AG04450 (cell line): Measurements from ENCODE around the gene NEDD4. TPM values are rescaled to one million over a fixed set of nuclear protein-coding genes. Genes with fewer than 3 reads are reported as not detected.
"Not testable (repeated sequence)": the region's sequence is repeated elsewhere in the genome, so short reads cannot be mapped to it uniquely, and the experiment has no call there.

Experiments
- CTCF ChIA-PET: fragments of 300-600, 350-600 bp; formaldehyde crosslinking; extraction: SDS; loops from one replicate; lab custom pipeline; 2022; ENCODE audit warnings: antibody characterized with exemption, inconsistent platforms; lab: Charles Lee
- POLR2A ChIA-PET: fragments of 350-600 bp; formaldehyde crosslinking; extraction: SDS; loops from one replicate; lab custom pipeline; 2021; ENCODE audit warnings: antibody characterized with exemption, inconsistent platforms; lab: Yijun Ruan, JAX
- DNase-seq: peaks from one replicate; pipeline ENCODE4 v3.0.0-alpha.2; 2011; ENCODE audit warnings: low read depth, low spot score
- H3K27ac ChIP-seq: one replicate; pipeline ENCODE4 v1.5.1; 2012; ENCODE audit warnings: low read depth, low read length, control low read depth
- H3K27me3 ChIP-seq: one replicate; pipeline ENCODE4 v1.6.0; 2012; ENCODE audit warnings: low read length; ENCODE audit not compliant: control insufficient read depth, insufficient read depth
- H3K4me3 ChIP-seq: 2 replicates; pipeline ENCODE4 v1.5.1; 2011; ENCODE audit warnings: mild to moderate bottlenecking, low read depth, low read length, control low read depth
- H3K9me3 ChIP-seq: 2 replicates; pipeline ENCODE4 v1.5.1; 2012; ENCODE audit warnings: low read length; ENCODE audit not compliant: control insufficient read depth, insufficient read depth
- polyA plus RNA-seq: library from polyadenylated mRNA; depleted of rRNA; stranded (reverse); fragments of >200 nt; gene quantifications from 2 replicates; pipeline ENCODE4 v1.2.3, GENCODE V29; 2011
- TF ChIP-seq, protein P1 (sequence below): IDR thresholded peaks from 2 replicates; pipeline ENCODE4 v1.5.1; 2011; ENCODE audit warnings: low read depth, low read length, control low read depth, inconsistent platforms

Gene NEDD4
- polyA plus RNA-seq, 1 experiment = 57.8 TPM

DNA sequence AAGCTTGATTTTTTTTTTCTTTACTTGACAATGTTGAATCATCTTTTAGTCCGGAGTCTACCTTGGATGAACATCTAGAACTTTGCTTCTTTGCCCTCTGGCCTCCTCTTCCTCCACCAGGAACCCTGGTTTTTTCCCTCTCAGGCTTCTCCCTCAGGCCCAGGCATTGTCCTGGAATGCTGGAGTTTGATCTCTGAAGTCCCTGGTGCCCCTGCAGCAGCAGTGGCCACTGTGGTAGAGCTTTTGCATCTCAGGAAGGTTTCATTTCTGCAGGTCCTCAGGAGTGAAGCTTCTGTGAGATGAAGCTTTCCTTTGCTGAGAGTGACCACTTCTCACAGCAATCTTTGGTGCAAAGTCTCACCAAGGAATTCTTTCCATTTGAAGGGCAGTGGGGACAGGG, 39.0 kb upstream of the NEDD4 start:
- TF ChIP-seq, protein P1, sequence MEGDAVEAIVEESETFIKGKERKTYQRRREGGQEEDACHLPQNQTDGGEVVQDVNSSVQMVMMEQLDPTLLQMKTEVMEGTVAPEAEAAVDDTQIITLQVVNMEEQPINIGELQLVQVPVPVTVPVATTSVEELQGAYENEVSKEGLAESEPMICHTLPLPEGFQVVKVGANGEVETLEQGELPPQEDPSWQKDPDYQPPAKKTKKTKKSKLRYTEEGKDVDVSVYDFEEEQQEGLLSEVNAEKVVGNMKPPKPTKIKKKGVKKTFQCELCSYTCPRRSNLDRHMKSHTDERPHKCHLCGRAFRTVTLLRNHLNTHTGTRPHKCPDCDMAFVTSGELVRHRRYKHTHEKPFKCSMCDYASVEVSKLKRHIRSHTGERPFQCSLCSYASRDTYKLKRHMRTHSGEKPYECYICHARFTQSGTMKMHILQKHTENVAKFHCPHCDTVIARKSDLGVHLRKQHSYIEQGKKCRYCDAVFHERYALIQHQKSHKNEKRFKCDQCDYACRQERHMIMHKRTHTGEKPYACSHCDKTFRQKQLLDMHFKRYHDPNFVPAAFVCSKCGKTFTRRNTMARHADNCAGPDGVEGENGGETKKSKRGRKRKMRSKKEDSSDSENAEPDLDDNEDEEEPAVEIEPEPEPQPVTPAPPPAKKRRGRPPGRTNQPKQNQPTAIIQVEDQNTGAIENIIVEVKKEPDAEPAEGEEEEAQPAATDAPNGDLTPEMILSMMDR = no peak
- Histone ChIP-seq H3K9me3 (no peaks in the 10 kb centered on the region), H3K27ac (no peak overlapping the region), H3K4me3 (no peak overlapping the region), H3K27me3 (no peaks in the 10 kb centered on the region)
- ChIA-PET CTCF (interaction anchor here (0.6 to 1.7 kb wide), 2 partner anchors 32 to 38 kb away, joined by 3 to 4 read pairs; no protein-coding TSS in a partner anchor), POLR2A (no interaction called here)
- DNase-seq = no peak

DNA sequence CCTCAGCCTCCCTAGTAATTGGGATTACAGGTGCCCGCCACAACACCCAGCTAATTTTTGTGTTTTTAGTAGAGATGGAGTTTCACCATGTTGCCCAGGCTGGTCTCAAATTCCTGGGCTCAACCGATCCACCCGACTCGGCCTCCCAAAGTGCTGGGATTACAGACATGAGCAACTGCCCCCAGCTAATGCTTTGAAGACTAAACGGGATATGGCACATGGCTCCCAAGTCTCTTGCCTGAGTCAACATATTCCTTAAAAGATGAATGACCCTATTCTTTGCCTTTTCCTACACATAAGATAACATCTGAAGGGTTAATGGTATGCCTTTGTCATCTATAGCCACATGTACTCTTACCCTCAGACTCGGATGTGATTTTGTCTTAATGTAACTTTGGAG, 38.4 kb upstream of the NEDD4 start:
- no peak for DNase-seq
- CTCF ChIA-PET = interaction anchor here (0.6 to 1.7 kb wide), 2 partner anchors 31 to 38 kb away, joined by 3 to 4 read pairs; no protein-coding TSS in a partner anchor
- H3K27me3 ChIP-seq = no peaks in the 10 kb centered on the region
- H3K9me3 ChIP-seq = no peaks in the 10 kb centered on the region
- H3K4me3 ChIP-seq = no peak overlapping the region
- POLR2A ChIA-PET = no interaction called here
- TF ChIP-seq, protein P1 = no peak
- no peak overlapping the region for H3K27ac ChIP-seq

DNA sequence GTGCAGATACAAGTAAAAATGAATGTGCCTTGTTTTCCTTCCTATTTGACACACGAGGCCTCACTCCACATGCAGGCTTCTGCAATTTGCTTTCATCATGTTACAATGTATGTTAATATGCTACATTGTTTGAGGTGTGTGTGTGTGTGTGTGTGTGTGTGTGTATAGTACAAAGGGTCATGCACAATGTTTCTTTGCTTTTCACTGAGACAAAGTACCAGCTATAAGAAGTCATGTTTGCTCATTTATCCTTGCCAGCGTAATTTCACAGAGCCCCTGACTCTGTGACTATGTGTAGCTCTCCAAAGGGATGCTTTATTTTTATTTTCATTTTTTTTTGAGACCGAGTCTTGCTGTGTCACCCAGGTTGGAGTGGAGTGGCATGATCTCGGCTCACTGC, 38.0 kb upstream of the NEDD4 start:
- CTCF ChIA-PET = interaction anchor here (0.6 kb wide), 1 partner anchor 339 kb away, joined by 3 read pairs; no protein-coding TSS in a partner anchor
- no peak overlapping the region for H3K4me3 ChIP-seq
- H3K27ac ChIP-seq = no peak overlapping the region
- POLR2A ChIA-PET = no interaction called here
- no peaks in the 10 kb centered on the region for H3K27me3 ChIP-seq
- TF ChIP-seq, protein P1 = no peak
- no peak for DNase-seq
- no peaks in the 10 kb centered on the region for H3K9me3 ChIP-seq

DNA sequence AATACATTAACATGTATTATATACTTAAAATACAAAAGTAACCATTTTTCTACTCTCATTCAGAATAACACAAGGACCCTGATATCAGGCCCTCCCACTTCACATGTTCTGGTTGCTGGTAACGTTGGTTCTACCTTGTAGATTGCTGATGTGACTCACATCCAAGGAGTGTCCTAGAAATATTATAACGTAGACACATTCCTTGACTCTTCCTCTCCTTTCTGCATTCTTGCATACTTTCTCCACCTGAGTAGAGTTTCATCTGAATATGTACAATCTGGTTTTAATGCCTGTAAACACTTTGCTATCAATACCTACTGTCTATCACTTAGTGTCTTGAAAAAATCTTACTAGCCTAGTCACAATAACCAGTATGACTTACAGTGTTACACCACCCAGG, 35.0 kb upstream of the NEDD4 start:
- Histone ChIP-seq H3K27me3 (no peaks in the 10 kb centered on the region), H3K27ac (no peak overlapping the region), H3K9me3 (no peaks in the 10 kb centered on the region), H3K4me3 (no peak overlapping the region)
- ChIA-PET POLR2A (interaction anchor here (0.7 kb wide), 1 partner anchor 990 kb away, joined by 5 read pairs; no protein-coding TSS in a partner anchor), CTCF (no interaction called here)
- TF ChIP-seq, protein P1 = no peak
- no peak for DNase-seq

DNA sequence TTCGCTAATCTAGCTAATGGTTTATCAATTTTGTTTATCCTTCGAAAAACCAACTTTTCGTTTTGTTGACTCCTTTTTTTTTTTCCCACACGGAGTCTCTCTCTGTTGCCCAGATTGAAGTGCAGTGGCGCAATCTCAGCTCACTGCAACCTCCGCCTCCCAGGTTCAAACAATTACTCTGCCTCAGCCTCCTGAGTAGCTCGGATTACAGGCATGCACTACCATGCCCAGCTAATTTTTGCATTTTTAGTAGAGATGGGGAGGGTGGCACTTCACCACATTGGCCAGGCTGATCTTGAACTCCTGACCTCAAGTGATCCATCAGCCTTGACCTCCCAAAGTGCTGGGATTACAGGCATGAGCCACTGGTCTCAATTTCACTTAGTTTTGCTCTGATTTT, 29.7 kb upstream of the NEDD4 start:
- CTCF ChIA-PET, H3K4me3 ChIP-seq, H3K27me3 ChIP-seq, POLR2A ChIA-PET, H3K27ac ChIP-seq, DNase-seq, H3K9me3 ChIP-seq: not testable (repeated sequence)
